Peyer's patch (tissue), 4 donors: ENCODE data around the gene SNRPA1. TPM values are rescaled to one million over a fixed set of nuclear protein-coding genes. Genes with fewer than 3 reads are reported as not detected.

Experiments used
- DNase-seq, 3 donors: peaks; one replicate each; pipeline ENCODE4 v3.0.0-alpha.2; 2017 to 2019
- H3K27ac ChIP-seq, 4 donors: fragments of 200-600 bp; sonication (generic); one replicate each; pipeline ENCODE4 v1.5.1; 2016 to 2019
- H3K27me3 ChIP-seq, 2 donors: fragments of 200-600 bp; sonication (generic); one replicate each; pipeline ENCODE4 v1.5.1; 2019
- H3K36me3 ChIP-seq, 3 donors: fragments of 200-600 bp; sonication (generic); one replicate each; pipeline ENCODE4 v1.5.1; 2016 to 2019
- H3K4me1 ChIP-seq, 4 donors: fragments of 200-600 bp; sonication (generic); one replicate each; pipeline ENCODE4 v1.5.1; 2016 to 2019
- H3K4me3 ChIP-seq, 4 donors: fragments of 200-600 bp; sonication (generic); 1 replicate in 3 of 4; 2 replicates in 1 of 4; pipeline ENCODE4 v1.5.1; 2016 to 2019; ENCODE audit warnings: mild to moderate bottlenecking in 1 of 4
- H3K9me3 ChIP-seq, 4 donors: fragments of 200-600 bp; sonication (generic); one replicate each; pipeline ENCODE4 v1.5.1; 2016 to 2019; ENCODE audit warnings: mild to moderate bottlenecking in 1 of 4
- POLR2A ChIP-seq, 2 donors: fragments of 450-650 bp; IDR thresholded peaks; one replicate each; pipeline ENCODE4 v1.5.1; 2017; ENCODE audit warnings: antibody characterized with exemption in 2 of 2, mild to moderate bottlenecking in 2 of 2, moderate library complexity in 2 of 2
- total RNA-seq, 4 donors: library from RNA; depleted of rRNA; stranded (reverse); fragments of >200 nt; gene quantifications; one replicate each; pipeline ENCODE4 v1.1.0, GENCODE V29; 2016
- TF ChIP-seq, protein P1 (sequence below), 6 experiments: fragments of 450-650 bp in 4 of 6; fragments of 200-600 bp in 2 of 6; sonication (generic) in 1 of 6; IDR thresholded peaks; one replicate each; pipeline ENCODE4 v1.5.1; 2017 to 2019; ENCODE audit warnings: antibody characterized with exemption in 6 of 6, mild to moderate bottlenecking in 3 of 6, moderate library complexity in 1 of 6

SNRPA1 gene
- total RNA-seq, 4 donors from 2014 or later, result 36.4 to 80.0 (median 50.4) TPM

DNA sequence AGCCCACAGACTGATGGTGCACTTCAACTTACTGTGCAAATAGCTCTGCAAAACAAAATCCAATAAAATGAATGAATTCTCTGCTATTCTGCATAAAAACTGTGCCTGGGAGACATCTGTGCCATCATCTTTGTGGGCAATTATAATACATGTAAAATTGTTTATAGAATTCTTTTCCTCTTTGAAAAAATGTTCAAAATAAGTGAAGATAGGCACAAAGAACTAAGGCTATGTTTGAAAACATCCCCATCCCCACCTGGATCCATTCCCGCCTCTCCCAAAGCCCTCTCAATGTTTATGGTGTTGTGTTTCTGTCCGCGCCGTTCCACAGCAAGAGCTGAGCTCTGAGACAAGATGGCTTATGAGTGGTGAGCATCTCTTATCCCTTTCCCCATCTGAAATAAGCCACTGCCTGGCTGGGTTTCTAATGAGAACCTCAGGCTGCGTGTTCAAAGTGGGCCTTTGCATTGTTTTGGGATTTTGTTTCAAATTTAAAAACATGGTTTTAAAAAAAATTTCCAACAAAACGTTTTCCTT is 22.4 kb upstream of the SNRPA1 start:
- peaks cover 0 to 3% (median 0%) of the 10 kb centered on the region in 4 donors for H3K4me1 ChIP-seq
- peaks cover 0 to 3% (median 0%) of the 10 kb centered on the region in 3 donors for H3K36me3 ChIP-seq
- H3K27ac ChIP-seq, result no peak overlapping the region
- H3K9me3 ChIP-seq, result no peaks in the 10 kb centered on the region
- no peaks in the 10 kb centered on the region for H3K27me3 ChIP-seq
- TF ChIP-seq POLR2A (IDR thresholded peaks at IDR 0.05), result no peak
- TF ChIP-seq, protein P1, sequence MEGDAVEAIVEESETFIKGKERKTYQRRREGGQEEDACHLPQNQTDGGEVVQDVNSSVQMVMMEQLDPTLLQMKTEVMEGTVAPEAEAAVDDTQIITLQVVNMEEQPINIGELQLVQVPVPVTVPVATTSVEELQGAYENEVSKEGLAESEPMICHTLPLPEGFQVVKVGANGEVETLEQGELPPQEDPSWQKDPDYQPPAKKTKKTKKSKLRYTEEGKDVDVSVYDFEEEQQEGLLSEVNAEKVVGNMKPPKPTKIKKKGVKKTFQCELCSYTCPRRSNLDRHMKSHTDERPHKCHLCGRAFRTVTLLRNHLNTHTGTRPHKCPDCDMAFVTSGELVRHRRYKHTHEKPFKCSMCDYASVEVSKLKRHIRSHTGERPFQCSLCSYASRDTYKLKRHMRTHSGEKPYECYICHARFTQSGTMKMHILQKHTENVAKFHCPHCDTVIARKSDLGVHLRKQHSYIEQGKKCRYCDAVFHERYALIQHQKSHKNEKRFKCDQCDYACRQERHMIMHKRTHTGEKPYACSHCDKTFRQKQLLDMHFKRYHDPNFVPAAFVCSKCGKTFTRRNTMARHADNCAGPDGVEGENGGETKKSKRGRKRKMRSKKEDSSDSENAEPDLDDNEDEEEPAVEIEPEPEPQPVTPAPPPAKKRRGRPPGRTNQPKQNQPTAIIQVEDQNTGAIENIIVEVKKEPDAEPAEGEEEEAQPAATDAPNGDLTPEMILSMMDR (IDR thresholded peaks at IDR 0.05), result no peak
- peak in 1 of 3 donors; percentile 11 for DNase-seq
- no peak overlapping the region for H3K4me3 ChIP-seq

DNA sequence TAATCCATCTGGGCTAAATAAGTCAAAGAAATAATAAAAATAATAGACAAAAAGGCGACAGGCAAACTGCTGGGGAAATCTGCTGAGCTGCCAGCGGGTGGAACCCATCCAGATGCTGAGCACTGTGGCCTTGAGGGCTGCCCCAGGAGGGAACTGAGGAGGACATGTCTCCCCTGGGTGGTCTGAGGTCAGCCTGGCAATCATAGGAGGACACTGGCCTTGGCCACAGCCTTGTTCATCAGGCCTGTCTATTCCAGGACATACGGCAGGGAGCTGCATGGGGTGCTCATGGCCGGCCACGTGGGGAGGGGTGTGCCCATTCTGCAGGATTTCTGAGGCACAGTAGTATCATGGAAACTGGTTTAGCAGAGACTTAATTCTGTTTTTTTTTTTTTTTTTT is 21.5 kb upstream of the SNRPA1 start:
- H3K27ac ChIP-seq, result no peak overlapping the region
- no peak overlapping the region for H3K4me3 ChIP-seq
- DNase-seq, result peak in 1 of 3 donors; percentile 13
- H3K36me3 ChIP-seq, result peaks cover 0 to 3% (median 0%) of the 10 kb centered on the region in 3 donors
- TF ChIP-seq POLR2A (IDR thresholded peaks at IDR 0.05), result no peak
- TF ChIP-seq, protein P1 (IDR thresholded peaks at IDR 0.05), result no peak
- H3K9me3 ChIP-seq, result no peaks in the 10 kb centered on the region
- no peaks in the 10 kb centered on the region for H3K27me3 ChIP-seq
- H3K4me1 ChIP-seq, result peaks cover 0 to 3% (median 0%) of the 10 kb centered on the region in 4 donors

DNA sequence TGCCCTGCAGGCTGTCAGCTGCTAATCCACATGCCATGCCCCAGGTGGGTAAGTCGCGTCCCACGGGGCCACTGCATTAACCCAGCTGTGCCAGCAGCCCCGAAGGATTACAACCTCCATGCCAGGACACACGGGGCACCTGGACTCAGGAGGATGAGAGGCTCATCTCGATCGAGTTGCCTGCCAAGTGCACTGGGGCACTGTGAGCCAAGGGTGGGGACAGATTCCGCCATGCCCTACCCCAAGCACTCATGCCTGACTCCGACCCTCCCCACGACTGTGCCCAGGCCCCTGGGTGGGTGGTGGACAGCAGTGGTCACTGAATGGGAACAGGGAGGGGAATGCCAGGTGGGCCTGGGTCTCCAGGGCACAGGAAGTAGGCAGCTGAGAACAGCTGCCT is 20.7 kb upstream of the SNRPA1 start:
- TF ChIP-seq, protein P1 (IDR thresholded peaks at IDR 0.05), result no peak
- no peak for TF ChIP-seq POLR2A (IDR thresholded peaks at IDR 0.05)
- H3K27me3 ChIP-seq, result no peaks in the 10 kb centered on the region

DNA sequence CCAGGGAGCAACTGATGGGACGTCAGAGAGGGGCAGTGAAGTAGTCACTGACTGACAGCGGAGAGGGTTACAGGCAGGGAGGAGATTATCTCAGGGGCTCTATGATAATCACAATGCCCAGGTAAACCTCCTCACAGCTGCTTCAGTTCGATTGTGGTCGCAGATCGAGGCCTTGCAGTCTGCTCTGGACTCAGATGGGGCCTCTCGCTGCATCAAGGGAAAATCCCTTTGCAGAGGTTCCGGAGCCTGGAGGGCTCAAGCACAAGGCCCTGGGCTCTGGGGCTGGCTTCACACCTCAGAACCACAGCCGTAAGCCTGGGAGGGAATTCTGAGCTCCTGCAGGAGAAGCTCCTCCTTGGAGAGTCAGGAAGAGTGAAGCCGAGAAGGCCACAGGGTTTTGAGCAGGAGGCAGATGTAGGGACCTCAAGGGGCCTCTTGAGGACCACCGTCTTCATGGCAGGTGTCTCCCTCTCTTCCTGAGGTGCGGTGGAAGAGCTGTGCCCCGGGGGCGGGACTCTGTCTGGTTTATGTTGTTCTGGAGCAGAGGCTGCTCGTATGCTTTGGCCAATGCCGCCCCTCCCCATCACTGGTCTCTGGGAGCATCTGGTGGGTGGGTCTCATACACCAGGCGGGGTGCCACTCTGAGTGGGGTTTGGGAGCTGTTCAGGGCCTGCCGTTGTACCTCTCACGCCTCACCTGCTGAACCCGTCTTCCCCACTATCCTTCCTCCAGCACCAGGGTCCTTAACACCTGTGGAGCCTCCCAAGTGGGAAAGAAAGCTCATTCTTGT is 19.5 kb upstream of the SNRPA1 start:
- peak in 1 of 3 donors; percentile 38 for DNase-seq
- no peaks in the 10 kb centered on the region for H3K9me3 ChIP-seq

More for the DNA sequence above, 20.7 kb upstream of the SNRPA1 start:
- no peaks in the 10 kb centered on the region for H3K9me3 ChIP-seq
- peaks cover 0 to 3% (median 0%) of the 10 kb centered on the region in 3 donors for H3K36me3 ChIP-seq
- H3K4me3 ChIP-seq, result no peak overlapping the region
- DNase-seq, result peak in 1 of 3 donors; percentile 36
- H3K27ac ChIP-seq, result no peak overlapping the region
- H3K4me1 ChIP-seq, result peaks cover 0 to under 1% (median 0%) of the 10 kb centered on the region in 4 donors

DNA sequence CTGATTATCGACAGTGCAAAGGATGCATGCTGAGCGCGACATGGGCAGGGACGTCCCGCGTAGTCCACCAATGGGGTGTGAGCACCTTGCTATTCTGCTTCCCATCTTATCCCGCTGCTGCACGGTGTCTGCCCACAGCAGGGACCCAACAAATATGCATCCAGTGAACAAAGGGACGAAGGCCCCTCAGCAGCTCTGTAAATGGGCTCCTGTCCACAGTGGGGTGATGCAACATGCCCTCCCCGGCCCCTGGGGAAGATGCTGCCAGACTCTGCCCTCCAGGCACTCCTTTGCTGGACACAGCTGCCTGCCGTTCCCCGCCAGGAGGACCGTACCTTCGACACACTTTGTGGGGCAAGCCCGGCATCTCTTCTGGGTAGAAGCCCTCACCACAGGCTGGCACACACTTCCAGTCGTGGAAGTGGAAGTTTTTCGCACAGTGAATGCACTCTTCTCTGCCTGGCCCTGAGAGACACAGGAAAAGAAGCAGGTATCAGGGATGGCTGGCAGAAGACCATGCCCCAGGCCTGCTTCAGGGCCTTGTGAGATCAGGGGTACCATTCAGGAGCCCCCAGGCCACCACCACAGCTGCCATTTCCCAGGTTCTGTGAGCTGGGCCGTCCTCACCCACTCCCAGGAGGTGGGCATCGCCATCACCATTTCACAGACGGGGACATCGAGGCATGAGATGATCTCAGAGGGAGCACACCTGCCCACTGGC is 18.2 kb upstream of the SNRPA1 start:
- TF ChIP-seq POLR2A (IDR thresholded peaks at IDR 0.05), result no peak
- TF ChIP-seq, protein P1 (IDR thresholded peaks at IDR 0.05), result no peak
- peaks cover 0 to 3% (median 0%) of the 10 kb centered on the region in 3 donors for H3K36me3 ChIP-seq
- H3K27me3 ChIP-seq, result no peaks in the 10 kb centered on the region
- H3K4me1 ChIP-seq, result no peaks in the 10 kb centered on the region
- H3K27ac ChIP-seq, result no peak overlapping the region
- H3K9me3 ChIP-seq, result no peaks in the 10 kb centered on the region
- H3K4me3 ChIP-seq, result no peak overlapping the region
- DNase-seq, result peak in 1 of 3 donors; percentile 36

More for the DNA sequence above, 19.5 kb upstream of the SNRPA1 start:
- H3K4me1 ChIP-seq, result no peaks in the 10 kb centered on the region
- H3K4me3 ChIP-seq, result no peak overlapping the region
- no peak for TF ChIP-seq POLR2A (IDR thresholded peaks at IDR 0.05)
- TF ChIP-seq, protein P1 (IDR thresholded peaks at IDR 0.05), result no peak
- H3K36me3 ChIP-seq, result peaks cover 0 to 3% (median 0%) of the 10 kb centered on the region in 3 donors
- no peak overlapping the region for H3K27ac ChIP-seq
- no peaks in the 10 kb centered on the region for H3K27me3 ChIP-seq
